PC-9 (cell line): ENCODE measurements around the gene CDC42.

ENCODE experiments used
- EZH2 ChIP-seq: fragments of 200-600 bp; sonication (generic); IDR thresholded peaks from 2 replicates; pipeline ENCODE4 v1.8.0; 2017; ENCODE audit warnings: antibody characterized with exemption, low read depth
- TF ChIP-seq, protein P1 (sequence below): fragments of 200-600 bp; sonication (generic); conservative IDR thresholded peaks from 2 replicates; pipeline ENCODE4 v1.6.1; 2017; ENCODE audit warnings: mixed run types, antibody characterized with exemption, mild to moderate bottlenecking, moderate library complexity

DNA sequence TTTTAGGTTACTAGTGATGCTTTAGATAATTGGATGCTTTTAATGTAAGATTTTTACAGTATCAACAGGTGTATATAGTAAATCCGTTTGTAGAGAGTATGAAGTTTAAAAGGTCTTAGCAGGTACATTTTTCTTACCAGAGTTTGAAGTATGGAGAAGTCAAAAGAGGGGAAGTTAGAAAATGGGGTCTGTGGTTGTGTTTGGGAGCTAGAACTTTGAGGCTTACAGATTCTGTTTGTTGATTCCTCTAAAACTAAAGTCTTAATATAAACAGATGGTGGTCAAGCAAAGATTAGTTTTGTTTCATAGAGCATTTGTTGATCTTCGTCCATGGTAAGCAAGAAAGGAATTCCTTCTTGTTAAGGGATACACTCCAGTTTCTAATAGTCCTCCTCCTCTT, 35.8 kb downstream of the CDC42 start:
- TF ChIP-seq, protein P1, sequence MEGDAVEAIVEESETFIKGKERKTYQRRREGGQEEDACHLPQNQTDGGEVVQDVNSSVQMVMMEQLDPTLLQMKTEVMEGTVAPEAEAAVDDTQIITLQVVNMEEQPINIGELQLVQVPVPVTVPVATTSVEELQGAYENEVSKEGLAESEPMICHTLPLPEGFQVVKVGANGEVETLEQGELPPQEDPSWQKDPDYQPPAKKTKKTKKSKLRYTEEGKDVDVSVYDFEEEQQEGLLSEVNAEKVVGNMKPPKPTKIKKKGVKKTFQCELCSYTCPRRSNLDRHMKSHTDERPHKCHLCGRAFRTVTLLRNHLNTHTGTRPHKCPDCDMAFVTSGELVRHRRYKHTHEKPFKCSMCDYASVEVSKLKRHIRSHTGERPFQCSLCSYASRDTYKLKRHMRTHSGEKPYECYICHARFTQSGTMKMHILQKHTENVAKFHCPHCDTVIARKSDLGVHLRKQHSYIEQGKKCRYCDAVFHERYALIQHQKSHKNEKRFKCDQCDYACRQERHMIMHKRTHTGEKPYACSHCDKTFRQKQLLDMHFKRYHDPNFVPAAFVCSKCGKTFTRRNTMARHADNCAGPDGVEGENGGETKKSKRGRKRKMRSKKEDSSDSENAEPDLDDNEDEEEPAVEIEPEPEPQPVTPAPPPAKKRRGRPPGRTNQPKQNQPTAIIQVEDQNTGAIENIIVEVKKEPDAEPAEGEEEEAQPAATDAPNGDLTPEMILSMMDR: no peak
- TF ChIP-seq EZH2: no peak
